ENCODE measurements around the gene ROR2.

The ROR2 gene

DNA sequence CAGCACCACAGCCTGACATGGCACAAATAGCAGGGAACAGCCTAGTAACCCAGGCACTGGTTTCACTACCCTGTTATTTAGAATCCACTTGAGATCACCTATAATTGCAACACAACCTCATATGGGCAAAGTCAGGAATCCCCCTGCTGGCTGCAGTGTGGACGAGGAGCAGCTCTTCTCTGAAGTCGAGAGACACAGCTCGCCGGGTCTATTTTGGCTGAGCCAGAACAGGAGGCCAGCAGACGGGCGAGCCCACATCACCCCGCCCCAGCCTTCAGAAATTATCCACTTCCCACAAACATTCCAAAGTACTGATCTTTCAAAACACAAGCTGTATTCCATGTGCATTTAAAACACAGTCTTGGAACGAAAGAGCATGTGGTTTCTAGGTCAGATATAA is 179.0 kb downstream of the ROR2 start:
- no peak overlapping the region for H3K27ac ChIP-seq (ENCODE audit: low read length)

DNA sequence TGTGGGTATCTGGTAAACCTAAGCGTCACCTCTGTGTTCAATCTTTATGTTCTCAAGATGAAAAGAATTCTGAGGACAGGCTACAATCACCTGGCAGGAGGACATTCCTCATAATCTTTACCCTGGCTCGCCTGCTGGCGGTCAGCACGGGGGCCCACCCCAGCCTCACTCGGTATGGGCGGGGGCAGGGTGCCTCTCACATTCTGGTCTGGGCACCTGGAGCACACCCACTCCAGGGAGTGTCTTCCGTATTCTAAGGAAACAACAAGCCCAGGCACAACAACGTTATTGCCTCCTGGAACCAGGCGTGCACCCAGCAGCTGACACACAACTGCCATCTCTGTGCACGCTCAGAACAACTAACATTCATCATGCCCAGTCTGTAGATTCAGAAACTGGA is 179.8 kb downstream of the ROR2 start:
- Histone ChIP-seq H3K9ac (ENCODE audit: low read length) (no peak overlapping the region), H3K4me3 (ENCODE audit: low read length) (no peak overlapping the region), H3K27ac (ENCODE audit: low read length) (no peak overlapping the region), H3K36me3 (ENCODE audit: control insufficient read depth, low read depth, low read length) (no peaks in the 10 kb centered on the region), H3K27me3 (ENCODE audit: control insufficient read depth, insufficient read depth, low read length) (no peaks in the 10 kb centered on the region), H3K4me1 (ENCODE audit: control insufficient read depth, low read depth, low read length) (peaks cover 3% of the 10 kb centered on the region), H3K9me3 (ENCODE audit: control insufficient read depth, low read depth, low read length) (no peaks in the 10 kb centered on the region)

More for the DNA sequence above, 179.0 kb downstream of the ROR2 start:
- Histone ChIP-seq H3K4me3 (ENCODE audit: low read length) (no peak overlapping the region), H3K4me1 (ENCODE audit: control insufficient read depth, low read depth, low read length) (peaks cover 7% of the 10 kb centered on the region), H3K9ac (ENCODE audit: low read length) (no peak overlapping the region), H3K36me3 (ENCODE audit: control insufficient read depth, low read depth, low read length) (no peaks in the 10 kb centered on the region), H3K27me3 (ENCODE audit: control insufficient read depth, insufficient read depth, low read length) (no peaks in the 10 kb centered on the region), H3K9me3 (ENCODE audit: control insufficient read depth, low read depth, low read length) (no peaks in the 10 kb centered on the region)

DNA sequence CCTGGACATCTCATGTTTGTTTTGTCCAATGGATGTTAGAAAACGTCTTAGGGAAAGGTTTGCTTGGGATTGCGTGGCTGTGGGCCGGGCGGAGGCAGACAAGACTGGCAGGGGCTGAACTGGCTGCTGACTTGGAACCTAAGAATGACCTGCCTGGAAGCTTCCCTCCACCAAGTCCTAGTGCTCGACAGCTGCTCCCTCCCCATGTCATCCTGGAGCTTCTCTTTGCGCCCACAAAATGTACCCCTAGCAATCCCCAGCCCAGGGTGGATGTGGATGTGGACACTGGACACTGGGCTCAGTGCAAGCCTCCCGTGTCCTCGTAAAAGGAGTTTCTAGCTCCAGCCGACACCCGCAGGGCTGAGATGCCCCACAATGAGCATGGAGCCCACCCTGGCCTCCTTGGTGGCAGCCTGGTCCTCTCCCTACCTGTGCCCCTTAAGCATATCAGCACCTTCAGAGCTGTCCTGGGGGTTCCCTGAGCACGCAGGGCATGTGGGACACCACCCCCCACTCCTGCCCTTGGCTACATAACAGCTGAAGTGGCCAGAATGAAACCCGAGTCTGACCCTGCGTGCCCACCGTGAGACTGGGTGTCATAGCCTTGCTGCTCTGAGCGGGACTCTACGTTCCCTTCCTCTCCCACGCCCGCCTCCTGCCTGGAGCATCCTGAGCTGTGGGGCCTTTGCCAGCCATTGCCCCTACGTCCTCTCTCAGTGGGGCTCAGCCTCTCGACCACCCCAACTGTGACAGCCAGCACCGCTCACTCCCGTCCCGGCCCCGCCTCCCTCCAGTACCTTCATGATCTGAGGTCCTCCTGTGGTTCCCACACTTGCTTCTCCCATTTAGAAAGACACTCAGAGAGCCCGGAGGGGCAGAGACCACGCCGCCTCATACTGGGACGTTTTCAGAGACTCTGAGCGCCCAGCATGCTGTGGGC is 180.8 kb downstream of the ROR2 start:
- Histone ChIP-seq H3K4me1 (ENCODE audit: control insufficient read depth, low read depth, low read length) (peaks cover 3% of the 10 kb centered on the region), H3K27ac (ENCODE audit: low read length) (no peak overlapping the region), H3K9me3 (ENCODE audit: control insufficient read depth, low read depth, low read length) (no peaks in the 10 kb centered on the region), H3K27me3 (ENCODE audit: control insufficient read depth, insufficient read depth, low read length) (no peaks in the 10 kb centered on the region), H3K36me3 (ENCODE audit: control insufficient read depth, low read depth, low read length) (no peaks in the 10 kb centered on the region), H3K4me3 (ENCODE audit: low read length) (no peak overlapping the region), H3K9ac (ENCODE audit: low read length) (no peak overlapping the region)

DNA sequence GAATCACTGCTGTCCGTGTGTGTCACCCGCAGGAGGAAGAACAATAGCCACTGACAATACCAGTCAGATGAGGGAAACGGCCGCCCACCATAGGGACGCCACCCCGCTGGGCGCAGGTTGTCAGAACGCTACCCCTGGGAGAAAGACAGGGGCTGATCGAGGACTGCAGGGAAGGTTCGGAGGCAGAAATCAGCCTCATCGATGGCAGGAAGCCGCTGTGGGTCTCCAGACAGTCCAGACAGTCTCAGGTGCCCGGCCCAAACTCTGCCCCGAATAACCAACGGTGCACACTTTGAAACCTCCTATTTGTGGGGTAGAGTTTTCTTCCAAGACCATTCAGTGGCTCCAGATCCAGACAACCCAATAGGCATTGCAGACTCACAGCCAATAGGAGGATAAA is 181.5 kb downstream of the ROR2 start:
- Histone ChIP-seq H3K4me3 (ENCODE audit: low read length) (no peak overlapping the region), H3K27ac (ENCODE audit: low read length) (no peak overlapping the region), H3K36me3 (ENCODE audit: control insufficient read depth, low read depth, low read length) (no peaks in the 10 kb centered on the region), H3K4me1 (ENCODE audit: control insufficient read depth, low read depth, low read length) (peaks cover 3% of the 10 kb centered on the region), H3K27me3 (ENCODE audit: control insufficient read depth, insufficient read depth, low read length) (no peaks in the 10 kb centered on the region), H3K9me3 (ENCODE audit: control insufficient read depth, low read depth, low read length) (no peaks in the 10 kb centered on the region), H3K9ac (ENCODE audit: low read length) (no peak overlapping the region)

DNA sequence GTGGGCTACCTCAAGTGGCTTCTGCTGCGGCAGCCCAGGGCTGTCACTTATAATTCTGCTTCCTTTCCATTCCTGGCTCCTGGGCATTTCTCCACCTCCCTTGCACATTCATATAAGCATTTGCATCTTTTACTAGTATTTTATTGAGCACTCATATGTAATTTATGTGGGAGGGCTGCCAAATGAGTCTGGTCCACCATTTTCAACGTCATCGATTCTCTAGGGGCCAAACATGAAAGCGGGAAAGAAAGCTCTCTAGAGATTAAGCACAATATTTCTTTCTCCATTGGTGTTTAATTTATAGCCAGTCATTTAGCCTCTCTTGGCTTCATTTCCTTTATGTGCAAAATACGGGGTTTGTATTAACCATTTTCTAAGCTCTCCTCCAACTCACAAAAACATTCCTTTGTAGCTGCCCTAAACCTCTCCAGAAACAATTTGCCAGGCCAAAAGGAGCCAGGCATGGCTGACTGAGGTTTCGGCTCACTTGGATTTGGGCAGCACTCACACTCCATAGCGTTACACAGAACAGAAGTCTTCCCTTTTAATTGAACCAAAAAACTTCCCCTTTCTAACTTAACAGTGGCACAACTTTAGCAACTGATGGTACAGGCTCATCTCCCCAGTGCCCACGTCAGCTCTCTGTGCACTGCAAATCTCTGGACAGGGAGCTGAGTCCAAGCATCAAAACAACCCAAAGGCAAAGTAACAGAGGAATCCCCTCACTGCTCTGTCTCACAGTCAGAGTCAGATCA is 183.5 kb downstream of the ROR2 start:
- Histone ChIP-seq H3K36me3 (ENCODE audit: control insufficient read depth, low read depth, low read length) (no peaks in the 10 kb centered on the region), H3K4me3 (ENCODE audit: low read length) (no peak overlapping the region), H3K27ac (ENCODE audit: low read length) (no peak overlapping the region), H3K9ac (ENCODE audit: low read length) (no peak overlapping the region), H3K9me3 (ENCODE audit: control insufficient read depth, low read depth, low read length) (no peaks in the 10 kb centered on the region), H3K4me1 (ENCODE audit: control insufficient read depth, low read depth, low read length) (peaks cover 3% of the 10 kb centered on the region), H3K27me3 (ENCODE audit: control insufficient read depth, insufficient read depth, low read length) (no peaks in the 10 kb centered on the region)

DNA sequence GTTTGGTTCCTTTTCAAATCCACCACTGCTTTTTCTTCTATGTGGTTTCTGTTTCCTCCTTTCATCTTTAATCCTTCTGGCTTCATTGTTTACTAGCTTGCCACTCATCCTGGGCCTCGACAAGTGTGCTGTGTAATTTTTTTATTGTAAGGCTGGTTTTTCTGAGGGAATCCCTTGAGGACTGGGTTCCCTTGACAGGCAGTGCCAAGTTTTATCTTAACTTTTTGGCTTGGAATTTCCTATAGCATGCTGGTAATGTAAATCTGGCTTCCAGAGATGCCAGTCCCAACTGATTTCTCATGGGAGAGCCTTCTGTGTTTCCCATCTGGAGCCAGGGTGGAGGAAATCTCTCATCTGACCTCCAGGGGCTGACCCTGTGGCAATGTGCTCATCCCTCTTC is 184.7 kb downstream of the ROR2 start:
- Histone ChIP-seq H3K27me3 (ENCODE audit: control insufficient read depth, insufficient read depth, low read length) (no peaks in the 10 kb centered on the region), H3K36me3 (ENCODE audit: control insufficient read depth, low read depth, low read length) (no peaks in the 10 kb centered on the region), H3K27ac (ENCODE audit: low read length) (no peak overlapping the region), H3K4me3 (ENCODE audit: low read length) (no peak overlapping the region), H3K4me1 (ENCODE audit: control insufficient read depth, low read depth, low read length) (no peaks in the 10 kb centered on the region), H3K9ac (ENCODE audit: low read length) (no peak overlapping the region), H3K9me3 (ENCODE audit: control insufficient read depth, low read depth, low read length) (no peaks in the 10 kb centered on the region)

DNA sequence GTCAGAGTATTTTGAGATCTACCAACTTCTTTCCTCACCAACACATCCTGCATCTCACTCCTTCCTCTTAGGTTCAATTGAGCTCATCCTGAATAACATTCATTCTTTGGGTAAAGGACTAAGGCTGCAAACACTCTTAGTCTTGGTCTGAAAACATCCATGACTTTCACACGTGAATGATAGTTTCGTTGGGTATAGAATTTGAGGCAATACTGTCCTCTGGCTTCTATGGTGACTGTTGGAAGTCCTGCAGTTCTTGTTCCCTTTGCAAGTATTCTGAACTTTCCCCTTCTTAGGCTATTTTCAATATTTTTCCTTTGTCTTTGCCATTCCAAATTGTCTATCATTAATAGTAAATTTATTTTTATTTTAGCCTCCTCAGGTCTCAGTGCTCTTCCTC is 185.4 kb downstream of the ROR2 start:
- Histone ChIP-seq H3K4me3 (ENCODE audit: low read length) (no peak overlapping the region), H3K9me3 (ENCODE audit: control insufficient read depth, low read depth, low read length) (no peaks in the 10 kb centered on the region), H3K27ac (ENCODE audit: low read length) (no peak overlapping the region), H3K4me1 (ENCODE audit: control insufficient read depth, low read depth, low read length) (no peaks in the 10 kb centered on the region), H3K9ac (ENCODE audit: low read length) (no peak overlapping the region), H3K27me3 (ENCODE audit: control insufficient read depth, insufficient read depth, low read length) (no peaks in the 10 kb centered on the region), H3K36me3 (ENCODE audit: control insufficient read depth, low read depth, low read length) (no peaks in the 10 kb centered on the region)

DNA sequence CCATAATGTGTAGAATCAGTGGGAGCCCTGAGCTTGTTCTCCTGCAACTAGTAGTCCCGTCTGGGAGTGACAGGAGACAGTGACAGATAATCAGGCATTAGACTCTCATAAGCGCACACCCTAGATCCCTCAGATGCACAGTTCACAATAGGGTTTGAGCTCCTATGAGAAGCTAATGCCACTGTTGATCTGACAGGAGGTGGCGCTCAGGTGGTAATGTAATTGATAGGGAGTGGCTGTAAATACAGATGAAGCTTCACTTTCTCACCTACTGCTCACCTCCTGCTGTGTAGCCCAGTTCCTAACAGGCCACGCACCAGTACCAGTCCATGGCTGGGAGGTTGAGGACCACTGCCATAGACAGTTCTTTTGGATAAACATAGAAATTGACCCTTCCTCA is 188.7 kb downstream of the ROR2 start:
- H3K9ac ChIP-seq (ENCODE audit: low read length), result no peak overlapping the region
- no peaks in the 10 kb centered on the region for H3K4me1 ChIP-seq (ENCODE audit: control insufficient read depth, low read depth, low read length)
- H3K36me3 ChIP-seq (ENCODE audit: control insufficient read depth, low read depth, low read length), result no peaks in the 10 kb centered on the region
- no peaks in the 10 kb centered on the region for H3K27me3 ChIP-seq (ENCODE audit: control insufficient read depth, insufficient read depth, low read length)
- no peak overlapping the region for H3K27ac ChIP-seq (ENCODE audit: low read length)
- no peak overlapping the region for H3K4me3 ChIP-seq (ENCODE audit: low read length)
- H3K9me3 ChIP-seq (ENCODE audit: control insufficient read depth, low read depth, low read length), result no peaks in the 10 kb centered on the region

DNA sequence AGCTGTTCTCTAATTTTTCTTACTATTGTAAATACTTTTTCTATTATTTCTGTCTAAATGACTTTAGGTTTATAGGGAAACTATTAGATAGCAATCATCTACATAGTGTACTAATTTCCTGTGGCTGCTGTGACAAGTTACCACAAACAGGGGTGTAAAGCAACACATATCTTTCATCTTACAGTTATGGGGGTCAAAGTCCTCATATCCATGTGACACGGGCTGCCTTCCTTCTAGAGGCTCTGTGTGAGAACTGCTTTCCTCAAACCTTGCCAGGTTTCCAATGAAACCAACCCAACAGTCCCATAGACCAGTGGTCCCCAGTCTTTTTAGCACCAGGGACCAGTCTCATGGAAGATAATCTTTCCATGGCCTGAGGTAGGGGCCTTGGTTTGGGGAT is 189.1 kb downstream of the ROR2 start:
- no peaks in the 10 kb centered on the region for H3K36me3 ChIP-seq (ENCODE audit: control insufficient read depth, low read depth, low read length)
- no peak overlapping the region for H3K27ac ChIP-seq (ENCODE audit: low read length)
- H3K27me3 ChIP-seq (ENCODE audit: control insufficient read depth, insufficient read depth, low read length), result no peaks in the 10 kb centered on the region

DNA sequence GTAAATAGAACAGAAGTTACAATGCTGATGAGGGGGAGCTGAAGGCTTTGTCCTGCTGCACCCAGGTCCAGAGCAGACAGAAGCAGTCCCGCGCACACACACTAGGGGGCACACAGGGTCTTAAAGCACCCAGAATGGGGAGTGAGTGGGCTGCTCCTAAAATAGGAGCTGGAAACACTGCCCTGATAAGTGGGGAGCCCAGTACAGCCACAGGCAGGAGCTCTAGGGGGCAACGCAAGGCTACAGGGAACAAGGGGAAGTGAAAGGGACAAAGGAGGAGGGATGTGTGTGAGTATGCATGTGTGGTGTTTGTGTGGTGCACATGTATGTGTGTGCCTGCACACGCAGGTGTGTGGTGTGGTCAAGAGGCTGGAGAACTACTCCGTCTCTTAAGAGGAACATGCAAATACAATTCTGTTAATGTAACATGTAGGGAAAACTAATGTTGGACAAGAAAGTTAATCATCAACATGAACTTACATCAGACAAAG is 191.5 kb downstream of the ROR2 start:
- H3K27me3 ChIP-seq (ENCODE audit: control insufficient read depth, insufficient read depth, low read length), result no peaks in the 10 kb centered on the region
- no peak overlapping the region for H3K9ac ChIP-seq (ENCODE audit: low read length)
- no peaks in the 10 kb centered on the region for H3K36me3 ChIP-seq (ENCODE audit: control insufficient read depth, low read depth, low read length)
- H3K4me3 ChIP-seq (ENCODE audit: low read length), result no peak overlapping the region
- no peak overlapping the region for H3K27ac ChIP-seq (ENCODE audit: low read length)
- H3K9me3 ChIP-seq (ENCODE audit: control insufficient read depth, low read depth, low read length), result no peaks in the 10 kb centered on the region
- no peaks in the 10 kb centered on the region for H3K4me1 ChIP-seq (ENCODE audit: control insufficient read depth, low read depth, low read length)

More for the DNA sequence above, 189.1 kb downstream of the ROR2 start:
- Histone ChIP-seq H3K9ac (ENCODE audit: low read length) (no peak overlapping the region), H3K9me3 (ENCODE audit: control insufficient read depth, low read depth, low read length) (no peaks in the 10 kb centered on the region), H3K4me1 (ENCODE audit: control insufficient read depth, low read depth, low read length) (no peaks in the 10 kb centered on the region), H3K4me3 (ENCODE audit: low read length) (no peak overlapping the region)

DNA sequence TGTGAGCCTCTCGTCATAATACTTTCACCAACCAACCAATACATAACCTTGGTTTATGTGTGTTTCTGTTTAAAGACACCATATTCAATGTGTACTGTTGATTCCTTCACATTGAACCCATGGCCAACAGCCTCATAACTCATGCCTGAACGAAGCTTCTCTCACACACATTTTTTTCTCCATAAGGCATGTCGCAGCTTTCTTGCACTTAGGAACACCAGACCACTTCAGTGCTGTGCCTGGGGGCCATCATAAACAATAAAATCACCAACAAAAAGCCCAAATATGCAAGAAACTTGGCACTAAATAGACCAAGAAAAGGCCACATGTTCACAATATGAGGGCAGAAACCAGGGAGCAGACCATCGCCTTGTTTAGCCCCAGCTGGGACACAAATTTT is 192.2 kb downstream of the ROR2 start:
- H3K9ac ChIP-seq (ENCODE audit: low read length), result no peak overlapping the region

More for the DNA sequence above, 192.2 kb downstream of the ROR2 start:
- Histone ChIP-seq H3K36me3 (ENCODE audit: control insufficient read depth, low read depth, low read length) (no peaks in the 10 kb centered on the region), H3K27ac (ENCODE audit: low read length) (no peak overlapping the region), H3K27me3 (ENCODE audit: control insufficient read depth, insufficient read depth, low read length) (no peaks in the 10 kb centered on the region), H3K9me3 (ENCODE audit: control insufficient read depth, low read depth, low read length) (no peaks in the 10 kb centered on the region), H3K4me1 (ENCODE audit: control insufficient read depth, low read depth, low read length) (no peaks in the 10 kb centered on the region), H3K4me3 (ENCODE audit: low read length) (no peak overlapping the region)
